T-helper 22 cell (primary cell): ENCODE measurements around the gene SNRPD1.
"Not testable (repeated sequence)": the region's sequence is repeated elsewhere in the genome, so short reads cannot be mapped to it uniquely, and the experiment has no call there.

ENCODE experiments used
- DNase-seq: peaks from one replicate; pipeline ENCODE4 v3.0.0-alpha.2; 2020; ENCODE audit warnings: low read depth

Gene SNRPD1

DNA sequence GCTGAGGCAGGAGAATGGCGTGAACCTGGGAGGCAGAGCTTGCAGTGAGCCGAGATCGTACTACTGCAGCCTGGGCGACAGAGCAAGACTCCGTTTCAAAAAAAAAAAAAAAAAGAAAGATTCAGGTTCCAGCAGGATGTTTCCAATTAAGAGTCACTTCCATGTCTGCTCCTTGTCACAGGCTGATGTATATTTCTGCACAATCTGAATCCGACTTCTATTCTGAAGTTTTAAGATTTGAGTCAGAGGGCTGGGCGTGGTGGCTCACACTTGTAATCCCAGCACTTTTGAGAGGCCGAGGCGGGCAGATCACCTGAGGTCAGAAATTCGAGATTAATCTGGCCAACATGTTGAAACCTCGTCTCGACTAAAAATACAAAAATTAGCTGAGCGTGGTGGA lies 24.7 kb downstream of the SNRPD1 start:
- DNase-seq, result no peak

DNA sequence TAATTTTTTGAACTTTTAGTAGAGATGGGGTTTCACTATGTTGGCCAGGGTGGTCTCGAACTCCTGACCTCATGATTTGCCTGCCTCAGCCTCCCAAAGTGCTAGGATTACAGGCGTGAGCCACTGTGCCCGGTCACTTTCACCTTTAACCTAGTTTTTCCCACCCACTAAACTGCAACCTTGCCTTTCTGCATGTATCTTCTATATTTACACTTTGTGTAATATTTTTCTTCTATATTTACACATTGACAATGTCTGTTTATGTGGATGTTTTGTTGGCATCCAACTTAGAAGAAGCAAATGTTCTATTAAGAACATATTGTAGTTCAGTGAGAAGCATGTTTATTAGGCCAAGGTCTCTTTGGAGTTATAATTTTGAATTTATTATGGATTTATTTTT lies 26.7 kb downstream of the SNRPD1 start:
- no peak for DNase-seq

DNA sequence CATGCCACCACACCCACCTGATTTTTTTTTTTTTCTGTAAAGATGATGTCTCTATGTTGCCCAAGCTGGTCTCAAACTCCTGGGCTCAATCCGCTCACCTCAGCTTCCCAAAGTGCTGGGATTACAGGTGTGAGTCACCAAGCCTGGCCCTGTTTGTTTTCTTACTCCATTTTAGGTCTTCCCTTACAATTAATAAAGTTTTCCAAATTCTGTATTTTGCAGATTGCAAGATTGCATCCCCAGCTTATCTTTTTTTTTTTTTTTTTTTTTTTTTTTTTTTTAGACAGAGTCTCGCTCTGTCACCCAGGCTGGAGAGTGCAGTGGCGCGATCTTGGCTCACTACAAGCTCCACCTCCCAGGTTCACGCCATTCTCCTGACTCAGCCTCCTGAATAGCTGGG lies 28.3 kb downstream of the SNRPD1 start:
- DNase-seq, result not testable (repeated sequence)

DNA sequence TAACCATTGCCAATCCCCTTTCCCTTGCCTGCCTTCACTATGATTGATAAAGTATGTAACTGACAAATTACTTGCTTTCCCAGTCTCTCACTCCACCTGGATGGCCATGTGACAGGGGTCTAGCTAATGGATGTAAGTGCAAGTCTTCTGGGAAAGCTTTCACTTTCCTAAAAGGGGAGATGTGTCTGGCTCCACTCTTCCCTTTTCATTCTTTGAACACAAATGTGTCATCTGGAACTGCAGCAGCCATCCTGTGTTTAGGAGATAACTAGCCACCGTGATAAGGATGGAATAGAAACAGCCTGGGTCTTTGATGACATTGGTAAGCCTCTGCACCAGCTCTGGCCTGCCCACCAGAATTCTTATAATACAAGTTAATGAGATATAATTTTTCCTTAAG lies 38.2 kb downstream of the SNRPD1 start:
- no peak for DNase-seq

DNA sequence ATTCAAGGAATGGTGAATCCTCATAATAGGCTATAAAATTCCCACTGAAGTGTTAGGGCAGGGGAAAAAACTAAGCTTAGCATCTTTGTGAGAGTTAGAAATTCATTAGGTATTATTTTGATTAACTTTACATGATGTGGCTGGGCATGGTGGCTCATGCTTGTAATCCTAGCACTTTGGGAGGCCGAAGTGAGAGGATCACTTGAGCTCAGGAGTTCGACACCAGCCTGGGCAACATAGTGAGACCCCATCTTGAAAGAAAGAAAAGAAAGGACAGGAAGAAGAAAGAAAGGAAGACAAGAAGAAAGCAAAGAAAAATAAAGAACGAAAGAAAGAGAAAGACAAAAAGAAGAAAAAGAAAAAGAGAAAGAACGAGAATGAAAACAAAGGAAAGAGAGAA lies 40.0 kb downstream of the SNRPD1 start:
- DNase-seq, result no peak

DNA sequence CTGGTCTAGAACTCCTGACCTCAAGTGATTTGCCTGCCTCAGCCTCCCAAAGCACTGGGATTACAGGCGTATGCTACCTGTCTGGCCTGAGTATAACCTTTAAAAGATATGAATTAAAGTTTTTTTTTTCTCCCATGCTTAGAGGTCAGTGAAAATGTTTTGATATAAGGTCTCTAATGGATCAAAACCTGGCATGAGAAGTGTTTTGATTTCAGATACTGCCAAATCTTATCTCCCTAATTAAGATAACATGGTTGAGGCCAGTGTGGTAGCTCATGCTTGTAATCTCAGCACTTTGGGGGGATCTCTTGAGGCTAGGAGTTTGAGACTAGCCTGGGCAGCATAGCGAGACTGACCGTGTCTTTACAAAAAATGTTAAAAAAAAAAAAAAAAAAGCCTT lies 41.2 kb downstream of the SNRPD1 start:
- no peak for DNase-seq

DNA sequence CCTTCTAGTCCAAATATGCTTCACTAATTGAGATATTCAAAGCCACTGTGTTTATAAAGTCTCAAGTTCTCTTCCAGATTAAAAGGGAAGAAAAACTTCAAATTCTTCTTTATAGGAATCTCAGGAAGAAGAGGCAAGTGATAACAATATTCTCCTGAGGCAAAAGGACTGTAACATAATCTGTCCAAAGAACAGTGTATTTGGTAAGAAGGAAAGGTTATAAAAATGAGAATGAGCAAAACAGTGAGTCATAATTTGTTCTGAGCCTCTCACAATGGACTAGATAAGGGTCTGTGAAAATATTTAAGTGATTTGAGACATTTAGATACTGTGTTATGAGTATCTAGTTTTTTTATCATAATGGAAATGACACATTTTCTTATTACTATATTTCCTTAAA lies 44.3 kb downstream of the SNRPD1 start:
- no peak for DNase-seq

DNA sequence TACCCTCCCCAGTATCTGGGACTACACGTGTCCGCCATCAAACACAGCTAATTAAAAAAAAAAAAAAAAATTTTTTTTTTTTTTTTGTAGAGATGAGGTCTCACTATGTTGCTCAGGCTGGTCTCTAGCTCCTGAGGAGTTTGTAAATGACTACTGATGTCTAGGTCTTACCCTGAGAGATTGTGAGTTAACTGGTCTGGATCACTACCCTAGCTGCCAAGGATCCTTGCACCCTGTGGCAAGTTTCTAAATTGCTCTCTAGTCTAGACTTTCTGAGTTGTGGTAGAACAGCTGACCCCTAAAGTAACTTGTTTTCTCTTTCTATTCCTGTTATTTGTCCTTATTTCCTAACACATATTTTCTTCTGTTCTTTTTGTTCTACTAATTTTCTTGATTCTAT lies 48.0 kb downstream of the SNRPD1 start:
- DNase-seq, result no peak

DNA sequence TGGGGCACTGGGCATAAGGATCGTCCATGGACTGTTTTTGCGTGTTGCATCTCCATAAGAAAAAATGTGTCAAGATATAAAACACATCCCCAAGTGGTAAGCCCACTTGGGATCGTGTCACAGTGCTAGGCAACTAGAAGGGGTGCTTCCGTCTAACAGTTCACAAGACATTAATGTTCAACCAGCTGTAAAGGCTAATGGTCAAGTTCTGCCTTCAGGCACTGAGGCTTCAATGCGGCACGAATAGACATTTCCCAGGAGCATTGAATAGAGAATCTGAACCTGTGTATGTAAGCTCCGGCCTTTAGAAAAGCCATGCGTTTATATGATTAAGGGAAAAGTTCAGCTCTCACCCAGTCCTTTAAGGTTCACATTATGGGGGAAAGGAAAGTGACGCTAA lies 50.5 kb downstream of the SNRPD1 start:
- no peak for DNase-seq

DNA sequence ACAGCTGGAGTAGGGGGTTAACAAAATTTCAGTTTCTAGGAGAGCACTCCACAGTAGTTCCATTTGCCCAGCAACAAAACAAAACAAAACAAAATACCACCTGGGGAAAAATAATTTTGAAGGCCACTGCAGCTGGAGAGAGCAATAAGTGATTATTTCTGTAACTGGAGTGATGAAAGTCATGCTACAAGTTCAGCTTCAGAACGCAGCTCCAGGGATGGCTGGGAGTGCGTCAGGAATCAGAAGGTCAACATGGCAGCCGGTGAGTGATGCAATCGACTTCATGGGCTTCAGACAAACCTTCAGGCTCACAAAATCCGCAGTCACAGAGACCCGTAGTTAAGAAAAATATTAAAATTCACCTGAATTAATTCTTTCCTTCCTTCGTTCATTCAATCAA lies 51.5 kb downstream of the SNRPD1 start:
- DNase-seq, result no peak

DNA sequence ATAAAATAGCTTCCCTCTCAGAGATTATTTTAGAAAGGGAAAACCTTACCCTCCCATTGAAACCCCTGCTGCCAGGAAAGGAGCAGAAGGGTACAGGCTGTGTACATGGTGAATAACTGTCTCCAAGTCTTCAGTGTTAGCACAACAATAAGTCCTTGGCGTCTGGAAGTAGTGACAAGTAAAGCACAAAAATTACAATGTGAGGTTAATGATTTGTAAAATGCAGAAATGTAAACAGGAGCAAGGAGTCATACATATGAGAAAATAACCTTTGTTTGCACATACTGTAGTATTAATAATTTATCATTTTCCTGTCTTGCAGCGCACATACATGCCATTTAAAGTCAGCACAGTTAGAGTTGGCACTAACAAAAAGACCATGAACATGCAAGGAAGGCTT lies 52.0 kb downstream of the SNRPD1 start:
- DNase-seq, result no peak

DNA sequence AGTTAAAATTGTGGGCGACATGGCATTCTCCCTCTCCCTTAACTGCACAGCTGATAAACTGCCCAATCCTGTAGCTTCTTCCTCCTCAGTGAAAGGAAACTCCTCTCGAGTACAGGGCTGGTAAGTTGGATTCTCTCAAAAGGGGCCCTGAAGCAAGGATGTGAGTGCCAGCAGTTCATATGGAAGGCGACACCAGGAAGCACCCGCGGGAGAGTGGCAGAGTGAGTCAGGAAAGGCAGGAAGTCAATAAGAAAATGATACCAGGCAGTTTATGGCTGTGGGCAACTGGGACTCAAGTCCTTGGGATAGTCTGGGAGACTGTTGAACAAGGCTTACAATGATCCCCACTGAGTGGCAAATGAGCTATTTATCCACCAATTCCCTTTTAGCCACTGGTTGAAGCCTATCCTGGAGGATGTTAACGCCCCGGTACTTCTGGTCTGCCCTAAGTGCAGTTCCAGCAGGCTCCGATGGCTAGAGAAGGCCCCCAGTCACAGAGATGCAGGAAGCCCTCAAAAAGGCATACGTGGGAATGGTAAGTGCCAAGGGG lies 57.7 kb downstream of the SNRPD1 start:
- no peak for DNase-seq

DNA sequence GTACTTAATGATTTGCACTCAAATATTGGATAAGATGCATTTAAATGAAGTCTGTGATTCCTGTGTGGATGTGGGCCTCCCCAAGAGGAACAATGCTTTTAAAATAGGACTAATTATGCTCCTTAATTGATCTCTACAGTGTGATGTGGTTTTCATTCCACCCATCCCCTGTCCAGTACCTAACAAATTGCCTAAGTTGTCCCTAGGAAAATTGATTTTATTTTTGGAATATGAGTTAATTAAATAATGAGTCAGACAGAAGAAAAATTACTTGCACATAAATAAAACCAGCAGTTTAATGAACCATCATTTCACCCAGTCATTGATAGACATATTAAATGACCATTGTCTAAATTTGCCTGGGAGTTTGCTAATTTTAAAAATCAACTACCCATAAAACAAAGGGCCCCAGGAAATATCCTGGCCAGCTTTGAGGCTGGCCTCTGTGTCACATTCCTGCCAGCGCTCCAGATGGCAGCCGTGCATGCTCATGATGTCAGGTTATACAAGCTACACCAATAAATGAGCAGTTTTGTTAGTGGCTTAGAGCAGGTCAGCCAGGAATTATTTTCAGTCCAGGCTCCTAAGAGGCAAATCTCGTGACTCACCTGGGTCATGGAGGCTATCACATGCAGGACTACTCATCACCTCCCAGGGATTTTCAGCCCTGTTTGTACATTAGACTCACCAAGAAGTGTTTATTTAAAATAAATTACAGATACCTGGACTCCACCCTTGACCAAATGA lies 60.6 kb downstream of the SNRPD1 start:
- no peak for DNase-seq

DNA sequence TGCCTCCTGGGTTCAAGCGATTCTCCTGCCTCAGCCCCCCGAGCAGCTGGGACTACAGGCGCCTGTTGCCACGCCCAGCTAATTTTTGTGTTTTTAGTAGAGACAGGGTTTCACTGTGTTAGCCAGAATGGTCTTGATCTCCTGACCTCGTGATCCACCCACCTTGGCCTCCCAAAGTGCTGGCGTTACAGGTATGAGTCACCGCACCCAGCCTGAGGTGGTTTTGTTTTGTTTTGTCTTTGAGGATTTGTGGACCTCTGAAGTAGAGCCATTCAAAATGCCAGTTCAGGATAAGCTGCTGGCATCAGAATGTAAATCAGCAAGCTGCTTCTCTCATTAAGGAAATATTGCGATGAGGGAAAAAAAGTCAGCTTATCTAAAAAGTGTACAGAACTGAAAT lies 63.2 kb downstream of the SNRPD1 start:
- not testable (repeated sequence) for DNase-seq

DNA sequence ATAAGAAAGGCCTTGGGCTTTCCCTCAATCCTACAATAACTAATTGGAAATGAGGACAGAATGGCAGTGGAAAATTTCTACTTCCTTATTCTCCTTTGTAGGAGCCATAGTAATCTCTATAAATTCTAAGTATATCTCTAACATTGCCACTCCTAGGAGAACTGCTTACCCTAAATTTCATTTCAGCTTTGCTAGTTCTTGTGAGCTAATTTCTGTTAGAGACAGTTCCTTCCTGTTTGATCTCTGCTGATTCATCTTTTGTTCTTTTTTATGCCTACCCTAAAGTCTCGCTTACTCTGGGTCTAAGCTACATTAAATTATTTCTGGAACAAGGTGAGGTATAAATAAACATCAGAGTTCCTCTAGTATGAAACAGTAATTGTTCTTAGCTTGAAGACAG lies 66.7 kb downstream of the SNRPD1 start:
- DNase-seq, result no peak

DNA sequence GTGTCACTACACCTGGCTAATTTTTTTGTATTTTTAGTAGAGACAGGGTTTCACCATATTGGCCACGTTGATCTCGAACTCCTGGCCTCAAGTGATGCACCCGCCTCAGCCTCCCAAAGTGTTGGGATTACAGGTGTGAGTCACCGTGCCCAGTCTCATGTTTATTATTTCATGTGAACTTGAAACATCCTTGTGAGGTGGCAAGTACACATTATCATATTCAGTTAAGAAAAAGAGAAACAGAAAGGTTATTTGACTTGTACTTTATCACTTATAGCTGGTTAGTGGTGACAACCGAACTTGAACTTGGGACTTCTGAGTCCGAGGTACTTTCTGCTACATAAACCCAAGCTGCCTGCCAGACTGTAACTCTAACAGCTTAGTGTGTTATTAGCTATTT lies 68.0 kb downstream of the SNRPD1 start:
- DNase-seq, result no peak

DNA sequence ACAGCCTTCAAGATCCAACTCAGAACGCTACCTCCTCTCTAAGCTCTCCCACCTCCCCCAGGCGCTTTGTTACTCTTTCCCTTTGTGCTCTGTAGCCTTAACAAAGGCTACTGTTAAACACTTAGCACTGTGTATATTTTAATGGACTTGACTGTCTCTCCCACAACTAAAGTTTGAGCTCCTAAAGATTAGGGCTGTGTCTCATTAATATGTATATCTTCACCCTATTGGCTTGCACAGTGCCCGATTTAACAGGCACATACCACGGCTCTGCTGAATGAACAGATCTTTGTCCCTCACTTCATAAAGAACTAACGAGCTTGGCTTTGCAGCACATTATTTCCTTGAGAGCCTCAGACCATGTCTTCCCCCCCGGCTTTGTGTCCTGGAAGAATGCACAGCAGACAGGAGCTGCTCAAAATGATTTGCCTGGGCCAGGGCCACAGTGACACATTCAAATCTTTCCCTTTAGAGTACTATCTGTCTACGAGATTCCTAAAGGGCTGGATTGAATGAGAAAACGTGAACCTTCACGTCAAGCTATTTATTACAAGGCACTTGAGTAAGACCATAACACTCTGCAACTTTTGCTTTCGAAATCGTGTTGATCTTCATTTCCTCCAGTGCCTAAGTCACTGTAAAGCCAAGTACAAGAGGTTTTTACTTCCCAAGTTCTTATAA lies 70.4 kb downstream of the SNRPD1 start:
- no peak for DNase-seq
